ENCODE results near the gene ZBTB5.
"Not testable (repeated sequence)": the region's sequence is repeated elsewhere in the genome, so short reads cannot be mapped to it uniquely, and the experiment has no call there.

Gene ZBTB5

DNA sequence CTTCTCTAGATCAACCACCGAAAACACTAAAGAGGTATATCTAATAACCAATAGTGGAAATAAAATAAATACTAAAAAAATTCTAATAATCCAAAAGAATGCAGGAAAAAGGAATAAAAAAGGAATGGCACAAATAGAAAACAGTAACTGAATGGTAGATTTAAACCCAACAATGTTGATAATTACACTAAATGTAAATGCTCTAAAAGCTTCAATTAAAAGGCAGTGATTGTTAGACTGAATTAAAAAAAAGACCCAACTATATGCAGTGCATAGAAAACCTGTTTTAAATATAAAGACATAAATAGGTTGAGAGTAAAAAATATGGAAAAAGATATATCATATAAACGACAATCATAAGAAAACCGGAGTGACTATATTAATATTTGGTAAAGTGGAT lies 9.2 kb upstream of the ZBTB5 start:
- TF ChIP-seq, protein P1, sequence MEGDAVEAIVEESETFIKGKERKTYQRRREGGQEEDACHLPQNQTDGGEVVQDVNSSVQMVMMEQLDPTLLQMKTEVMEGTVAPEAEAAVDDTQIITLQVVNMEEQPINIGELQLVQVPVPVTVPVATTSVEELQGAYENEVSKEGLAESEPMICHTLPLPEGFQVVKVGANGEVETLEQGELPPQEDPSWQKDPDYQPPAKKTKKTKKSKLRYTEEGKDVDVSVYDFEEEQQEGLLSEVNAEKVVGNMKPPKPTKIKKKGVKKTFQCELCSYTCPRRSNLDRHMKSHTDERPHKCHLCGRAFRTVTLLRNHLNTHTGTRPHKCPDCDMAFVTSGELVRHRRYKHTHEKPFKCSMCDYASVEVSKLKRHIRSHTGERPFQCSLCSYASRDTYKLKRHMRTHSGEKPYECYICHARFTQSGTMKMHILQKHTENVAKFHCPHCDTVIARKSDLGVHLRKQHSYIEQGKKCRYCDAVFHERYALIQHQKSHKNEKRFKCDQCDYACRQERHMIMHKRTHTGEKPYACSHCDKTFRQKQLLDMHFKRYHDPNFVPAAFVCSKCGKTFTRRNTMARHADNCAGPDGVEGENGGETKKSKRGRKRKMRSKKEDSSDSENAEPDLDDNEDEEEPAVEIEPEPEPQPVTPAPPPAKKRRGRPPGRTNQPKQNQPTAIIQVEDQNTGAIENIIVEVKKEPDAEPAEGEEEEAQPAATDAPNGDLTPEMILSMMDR (IDR thresholded peaks at IDR 0.05; ENCODE audit: insufficient read depth, low read depth, low read length, missing control alignments): no peak
- no peak overlapping the region for H3K4me3 ChIP-seq (ENCODE audit: low read depth, low read length)
- DNase-seq (ENCODE audit: low read depth): no peak

DNA sequence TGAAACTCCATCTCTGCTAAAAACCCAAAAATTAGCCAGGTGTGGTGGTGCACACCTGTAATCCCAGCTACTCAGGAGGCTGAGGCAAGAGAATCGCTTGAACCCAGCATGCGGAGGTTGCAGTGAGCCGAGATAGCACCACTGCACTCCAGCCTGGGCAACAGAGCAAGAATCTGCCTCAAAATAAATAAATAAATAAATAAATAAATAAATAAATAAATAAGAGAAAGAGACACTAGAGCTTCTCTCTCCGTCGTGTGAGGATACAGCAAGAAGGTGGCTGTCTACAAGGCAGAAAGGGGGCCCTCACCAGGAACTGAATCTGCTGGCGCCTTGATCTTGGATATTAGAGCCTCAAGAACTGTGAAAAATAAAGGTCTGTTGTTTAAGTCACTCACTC lies 8.7 kb upstream of the ZBTB5 start:
- not testable (repeated sequence) for H3K4me3 ChIP-seq (ENCODE audit: low read depth, low read length); DNase-seq (ENCODE audit: low read depth)

DNA sequence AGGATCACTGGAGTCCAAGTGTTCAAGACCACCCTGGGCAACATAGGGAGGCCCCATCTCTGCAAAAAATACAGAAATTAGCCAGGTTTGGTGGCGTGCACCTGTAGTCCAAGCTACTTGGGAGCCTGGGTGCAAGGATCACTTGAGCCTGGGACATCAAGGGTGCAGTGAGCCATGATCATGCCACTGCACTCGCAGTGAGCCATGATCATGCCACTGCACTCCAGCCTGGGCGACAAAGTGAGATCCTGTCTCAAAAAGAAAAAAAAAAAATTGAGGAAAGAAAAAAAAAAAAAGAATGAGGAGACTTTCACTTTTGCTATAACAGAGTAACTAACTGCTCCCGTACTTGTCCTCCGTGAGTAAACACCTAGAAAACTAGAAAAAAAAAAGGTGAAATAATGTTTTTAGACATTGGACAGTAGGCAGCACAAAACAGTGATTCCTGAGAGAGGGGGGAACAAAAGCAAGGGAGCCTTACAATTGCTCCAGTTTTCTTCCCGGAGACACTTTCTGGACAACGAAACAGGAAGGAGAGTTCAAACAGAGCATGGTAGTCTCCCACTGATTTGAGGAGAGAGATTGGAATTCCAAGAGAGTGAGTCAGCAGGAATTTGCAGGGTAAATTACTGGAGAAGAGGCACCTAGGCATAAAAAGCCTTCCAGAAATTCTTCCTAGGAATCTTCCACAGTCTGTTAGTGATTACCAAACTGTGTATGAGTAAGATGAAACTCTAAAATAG lies 6.9 kb upstream of the ZBTB5 start:
- TF ChIP-seq, protein P1 (IDR thresholded peaks at IDR 0.05; ENCODE audit: insufficient read depth, low read depth, low read length, missing control alignments): no peak
- DNase-seq (ENCODE audit: low read depth): no peak
- peak overlapping the region; percentile 24 for H3K4me3 ChIP-seq (ENCODE audit: low read depth, low read length)

DNA sequence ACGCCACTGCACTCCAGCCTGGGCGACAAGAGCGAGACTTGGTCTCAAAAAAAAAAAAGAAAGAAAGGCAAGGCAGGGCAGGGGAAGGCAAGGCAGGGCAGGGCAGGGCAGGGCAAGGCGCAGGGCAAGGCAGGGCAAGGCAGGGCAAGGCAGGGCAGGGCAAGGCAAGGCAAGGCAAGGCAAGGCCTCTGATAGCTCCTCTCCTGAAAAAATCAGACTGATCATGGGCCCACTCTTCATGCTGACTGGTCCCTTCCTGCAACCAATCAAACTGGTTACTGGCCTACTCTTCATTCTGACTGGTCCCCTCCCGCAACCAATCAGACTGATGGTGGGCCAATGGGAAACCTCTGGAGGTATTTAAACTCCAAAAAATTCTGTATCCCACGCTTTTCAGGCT lies 3.4 kb upstream of the ZBTB5 start:
- no peak overlapping the region for H3K4me3 ChIP-seq (ENCODE audit: low read depth, low read length)
- TF ChIP-seq, protein P1 (IDR thresholded peaks at IDR 0.05; ENCODE audit: insufficient read depth, low read depth, low read length, missing control alignments): no peak
- DNase-seq (ENCODE audit: low read depth): no peak

DNA sequence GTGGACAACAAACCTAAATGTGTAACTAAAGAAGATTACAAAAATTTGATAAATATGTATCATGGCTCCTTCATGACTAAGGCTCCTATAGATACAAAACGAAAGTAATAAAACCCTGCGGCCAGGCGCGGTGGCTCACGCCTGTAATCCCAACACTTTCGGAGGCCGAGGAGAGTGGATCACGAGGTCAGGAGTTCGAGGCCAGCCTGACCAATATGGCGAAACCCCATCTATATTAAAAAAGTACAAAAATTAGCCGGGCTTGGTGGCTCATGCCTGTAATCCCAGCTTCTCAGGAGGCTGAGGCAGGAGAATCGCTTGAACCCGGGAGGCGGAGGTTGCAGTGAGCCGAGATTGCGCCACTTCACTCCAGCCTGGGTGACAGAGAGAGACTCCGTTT lies 2.3 kb upstream of the ZBTB5 start:
- not testable (repeated sequence) for H3K4me3 ChIP-seq (ENCODE audit: low read depth, low read length); DNase-seq (ENCODE audit: low read depth)

DNA sequence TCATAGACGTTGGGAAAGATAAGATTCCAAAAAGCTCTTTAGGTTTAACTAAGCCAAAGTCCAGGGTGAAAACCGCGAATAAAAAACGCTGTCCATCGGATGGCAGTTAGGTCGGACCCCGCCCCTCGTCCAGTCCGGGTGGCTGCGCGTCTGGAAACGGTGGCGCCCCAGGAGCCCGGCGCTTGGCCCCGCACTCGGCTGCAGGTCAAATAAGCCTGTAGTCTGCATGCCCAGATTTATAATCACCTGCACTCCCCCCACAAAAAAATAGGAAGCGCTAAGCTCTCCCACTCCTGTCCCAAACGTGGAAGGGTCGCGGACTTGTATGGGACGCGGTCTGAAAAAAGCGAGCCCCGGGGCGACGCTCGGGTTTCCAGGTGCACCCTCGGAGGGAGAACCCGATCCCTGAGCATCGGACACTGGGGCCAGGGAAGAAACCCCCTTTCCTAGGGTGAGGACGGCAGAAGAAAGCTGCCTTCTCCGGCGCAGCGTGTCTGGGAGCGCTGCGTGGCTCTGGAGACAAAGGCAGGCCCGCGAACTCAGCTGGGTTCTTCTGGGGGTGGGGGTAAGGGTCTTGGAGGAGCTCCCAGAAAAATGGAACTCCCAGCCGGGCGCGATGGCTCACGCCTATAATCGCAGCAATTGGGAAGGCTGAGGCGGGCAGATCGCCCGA lies 923 bp upstream of the ZBTB5 start:
- TF ChIP-seq, protein P1 (IDR thresholded peaks at IDR 0.05; ENCODE audit: insufficient read depth, low read depth, low read length, missing control alignments): no peak
- DNase-seq (ENCODE audit: low read depth): peak; percentile 61
- peak overlapping the region; percentile 91 for H3K4me3 ChIP-seq (ENCODE audit: low read depth, low read length)

DNA sequence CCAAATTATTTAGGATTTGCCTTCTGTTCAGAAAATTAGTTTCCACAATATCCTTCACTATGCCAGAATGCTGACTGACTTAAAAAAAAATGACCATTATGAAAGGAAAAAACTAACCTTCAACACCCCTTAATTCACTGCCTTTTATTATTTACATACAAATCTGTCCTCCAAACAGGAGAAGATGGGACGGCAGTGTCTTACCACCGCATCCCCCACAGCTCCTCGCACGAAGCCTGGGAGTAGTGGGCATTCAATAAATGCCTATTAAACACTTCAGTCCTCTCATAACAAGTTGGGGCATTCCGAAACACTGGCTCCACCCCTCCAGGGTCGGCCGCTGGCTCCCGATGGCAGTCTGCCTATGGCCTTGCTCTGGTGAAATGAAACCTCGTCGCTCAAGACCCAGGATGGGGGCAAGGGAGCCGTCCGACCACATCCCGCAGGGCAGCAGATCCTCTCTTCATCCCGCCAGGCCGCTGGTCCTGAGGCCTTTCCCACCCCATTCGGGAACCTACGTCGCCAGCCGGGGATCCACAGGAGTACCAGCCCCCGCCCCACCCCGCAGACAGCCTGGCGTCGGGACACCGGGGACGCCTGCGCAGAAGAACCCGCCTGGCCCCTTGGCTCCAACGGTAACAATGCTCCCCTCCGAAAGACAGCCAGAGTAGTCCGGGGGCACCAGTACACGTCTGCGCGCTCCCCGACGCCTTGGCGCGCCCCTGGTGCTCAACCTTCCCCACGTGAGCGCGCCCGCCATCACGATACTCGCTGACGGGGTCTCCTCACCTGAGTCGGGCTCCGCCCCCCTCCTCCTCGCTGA lies 613 bp downstream of the ZBTB5 start:
- peak; percentile 80 for DNase-seq (ENCODE audit: low read depth)
- peak overlapping the region; percentile 91 for H3K4me3 ChIP-seq (ENCODE audit: low read depth, low read length)
- TF ChIP-seq, protein P1 (IDR thresholded peaks at IDR 0.05; ENCODE audit: insufficient read depth, low read depth, low read length, missing control alignments): no peak
